GM23248 (cell line): ENCODE measurements around the gene APBB1IP.

Source experiments
- EZH2 ChIP-seq: fragments of 200-600 bp; sonication (generic); IDR thresholded peaks from 2 replicates; pipeline ENCODE4 v1.6.1; 2018; ENCODE audit warnings: antibody characterized with exemption, mild to moderate bottlenecking; ENCODE audit not compliant: insufficient read depth, poor library complexity, severe bottlenecking
- EZH2phosphoT487 ChIP-seq: fragments of 200-600 bp; sonication (generic); IDR thresholded peaks from 2 replicates; pipeline ENCODE4 v1.6.1; 2018; ENCODE audit warnings: antibody characterized with exemption, moderate library complexity, mild to moderate bottlenecking, low read depth; ENCODE audit not compliant: insufficient read depth

DNA sequence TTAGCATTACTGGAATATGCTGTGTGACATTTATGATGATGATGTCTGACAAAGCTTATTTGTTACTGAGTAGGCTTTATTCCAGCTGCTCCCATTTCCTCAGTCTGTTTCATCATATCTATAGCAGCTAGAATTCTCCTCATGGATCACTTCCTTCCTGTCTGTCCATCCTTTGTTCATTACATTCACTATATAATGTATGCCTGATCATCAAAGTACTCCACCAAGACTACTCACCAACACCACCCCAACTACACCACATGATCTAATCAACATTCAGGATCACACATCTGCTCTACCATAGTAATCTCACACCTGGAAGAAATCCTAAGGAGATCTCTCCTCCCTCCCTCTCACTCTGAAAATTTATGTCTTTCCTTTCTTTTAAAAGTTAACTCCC is 61.3 kb downstream of the APBB1IP start:
- TF ChIP-seq EZH2 (no peak), EZH2phosphoT487 (no peak)
